PC-3 (cell line): Measurements from ENCODE around the gene KCTD1. TPM values are rescaled to one million over a fixed set of nuclear protein-coding genes. Genes with fewer than 3 reads are reported as not detected.

Experiments used
- ATAC-seq: fragments of 200-7000 bp; cut with Tn5 transposase; 2 replicates; pipeline ENCODE4 v1.9.1; 2020; ENCODE audit warnings: mild to moderate bottlenecking, moderate library complexity
- BruUV-seq: library from RNA; stranded (reverse); fragments of 400-500 nt; replicated peaks from 2 replicates; lab custom pipeline; 2021; lab: Mats Ljungman, UMichigan
- CTCF ChIA-PET: fragments of 300-600 bp; sonication (Branson Sonifier 250); formaldehyde crosslinking; loops from one replicate; lab custom pipeline; 2022; ENCODE audit warnings: antibody characterized with exemption; lab: Charles Lee
- POLR2A ChIA-PET: fragments of 300-600 bp; sonication (Branson Sonifier 250); formaldehyde crosslinking; loops from one replicate; lab custom pipeline; 2022; ENCODE audit warnings: antibody characterized with exemption; ENCODE audit not compliant: unreplicated experiment; lab: Charles Lee
- DNase-seq: peaks from one replicate; pipeline ENCODE4 v3.0.0-alpha.2; 2015
- H2AFZ ChIP-seq: fragments of 300-600 bp; sonication (generic); 2 replicates; pipeline ENCODE4 v1.6.0; 2016; ENCODE audit warnings: antibody characterized with exemption, low read length
- H3F3A ChIP-seq: fragments of 300-600 bp; sonication (generic); one replicate; pipeline ENCODE4 v1.6.0; 2017; ENCODE audit warnings: antibody characterized with exemption, low read length, control low read depth, mild to moderate bottlenecking; ENCODE audit not compliant: unreplicated experiment
- H3K27ac ChIP-seq: fragments of 300-600 bp; sonication (generic); 2 replicates; pipeline ENCODE4 v1.5.1; 2016; ENCODE audit warnings: mild to moderate bottlenecking, low read length
- H3K27me3 ChIP-seq: fragments of 300-600 bp; sonication (generic); 2 replicates; pipeline ENCODE4 v1.6.1; 2016; ENCODE audit warnings: low read length, mixed read lengths
- H3K36me3 ChIP-seq: fragments of 300-600 bp; sonication (generic); 2 replicates; pipeline ENCODE4 v1.6.1; 2016; ENCODE audit warnings: low read depth, mixed run types, low read length, mixed read lengths
- H3K4me1 ChIP-seq: fragments of 300-600 bp; sonication (generic); 2 replicates; pipeline ENCODE4 v1.5.1; 2016; ENCODE audit warnings: low read length; ENCODE audit not compliant: insufficient read depth
- H3K4me2 ChIP-seq: fragments of 300-600 bp; sonication (generic); 2 replicates; pipeline ENCODE4 v1.6.0; 2016; ENCODE audit warnings: low read length
- H3K4me3 ChIP-seq: fragments of 300-600 bp; sonication (generic); 2 replicates; pipeline ENCODE4 v1.5.1; 2016; ENCODE audit warnings: mild to moderate bottlenecking, low read length, mixed read lengths
- H3K79me2 ChIP-seq: fragments of 300-600 bp; sonication (generic); 2 replicates; pipeline ENCODE4 v1.6.1; 2017; ENCODE audit warnings: low read length, mixed read lengths
- H3K9ac ChIP-seq: fragments of 300-600 bp; sonication (generic); 2 replicates; pipeline ENCODE4 v1.6.0; 2016; ENCODE audit warnings: mild to moderate bottlenecking, low read length
- H3K9me2 ChIP-seq: fragments of 300-600 bp; sonication (generic); replicated peaks from 2 replicates; pipeline ENCODE4 v1.6.1; 2016; ENCODE audit warnings: mixed run types, low read length, mixed read lengths
- H3K9me3 ChIP-seq: fragments of 300-600 bp; sonication (generic); 2 replicates; pipeline ENCODE4 v1.6.1; 2016; ENCODE audit warnings: low read length, mixed read lengths
- H4K20me1 ChIP-seq: fragments of 300-600 bp; sonication (generic); 2 replicates; pipeline ENCODE4 v1.6.1; 2016; ENCODE audit warnings: low read length, mixed read lengths
- EZH2 ChIP-seq: fragments of 300-600 bp; sonication (generic); IDR thresholded peaks from one replicate; pipeline ENCODE4 v1.6.1; 2017; ENCODE audit warnings: antibody characterized with exemption, mild to moderate bottlenecking, low read length; ENCODE audit not compliant: unreplicated experiment
- EZH2phosphoT487 ChIP-seq: fragments of 300-600 bp; sonication (generic); IDR thresholded peaks from 2 replicates; pipeline ENCODE4 v1.6.1; 2018; ENCODE audit warnings: mild to moderate bottlenecking, antibody characterized with exemption, low read length, borderline replicate concordance
- intact Hi-C: fragments of 100-400 bp; cut with micrococcal nuclease; formaldehyde crosslinking; loops from 2 replicates; pipeline ENCODE4 v1.9.0; 2023
- total RNA-seq: library from RNA; depleted of rRNA; stranded (reverse); fragments of >200 nt; gene quantifications from 2 replicates; pipeline ENCODE4 v1.2.3, GENCODE V29; 2014
- TF ChIP-seq, protein P1 (sequence below): fragments of 300-600 bp; sonication (generic); conservative IDR thresholded peaks from 2 replicates; pipeline ENCODE4 v1.5.1; 2017; ENCODE audit warnings: antibody characterized with exemption, low read depth, mild to moderate bottlenecking, low read length

KCTD1 gene
- total RNA-seq, 1 experiment from 2014 or later = 15.8 TPM

DNA sequence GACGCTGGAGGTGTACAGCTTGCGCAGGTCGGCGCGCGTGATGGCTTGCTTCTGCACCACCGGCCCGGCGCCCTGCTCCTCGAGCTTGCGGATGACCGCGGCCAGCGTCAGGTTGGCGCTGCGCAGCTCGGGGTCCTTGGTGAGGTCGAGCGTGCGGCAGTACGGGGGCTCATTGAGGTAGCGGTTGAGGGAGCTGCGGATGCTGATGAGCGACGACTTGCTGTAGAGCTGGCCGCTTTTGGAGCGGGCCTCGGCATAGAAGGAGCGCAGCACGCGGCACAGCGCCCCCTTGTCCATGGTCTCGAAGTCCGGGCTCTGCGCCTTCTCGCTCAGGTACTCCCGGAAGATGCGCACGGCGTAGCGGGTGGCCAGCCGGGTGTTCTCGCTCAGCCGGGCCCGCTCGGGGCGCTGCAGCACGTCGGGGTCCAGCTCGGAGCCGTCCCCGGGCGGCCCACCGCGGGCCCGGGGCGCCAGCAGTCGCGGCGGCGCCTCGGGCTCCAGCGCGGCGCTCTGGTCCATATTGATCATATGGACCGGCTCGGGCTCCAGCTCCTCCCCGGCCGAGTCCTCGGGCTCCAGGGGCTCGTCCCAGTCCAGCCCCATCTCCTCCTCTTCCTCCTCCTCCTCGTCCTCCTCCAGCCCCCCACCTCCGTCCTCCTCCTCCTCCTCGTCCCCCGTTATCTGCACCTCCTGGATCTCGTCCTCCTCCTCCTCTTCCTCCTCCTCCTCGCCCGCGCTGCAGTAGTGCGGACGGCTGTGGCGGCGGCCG lies 523 bp downstream of the KCTD1 start:
- H3K9me3 ChIP-seq = no peaks in the 10 kb centered on the region
- H3K79me2 ChIP-seq = peaks cover 63% of the 10 kb centered on the region
- intact Hi-C loops = loop anchor here (2.0 to 5.0 kb wide), 6 partner anchors 27 to 457 kb away; partner anchors contain the start of gene SS18
- no peaks in the 10 kb centered on the region for H3K27me3 ChIP-seq
- DNase-seq (no peak), ATAC-seq (no peak)
- H2AFZ ChIP-seq = peak overlapping the region; percentile 89; the same call in 1 of the 2 replicates
- no peaks in the 10 kb centered on the region for H3K9me2 ChIP-seq
- POLR2A ChIA-PET = interaction anchor here (0.6 to 1.0 kb wide), 4 partner anchors 12 to 68 kb away, joined by 4 to 17 read pairs (median 10); no protein-coding TSS in a partner anchor
- H3K4me2 ChIP-seq = peak overlapping the region; percentile 81
- H3K27ac ChIP-seq = no peak overlapping the region
- H3K9ac ChIP-seq = peak overlapping the region; percentile 49; the same call in 1 of the 2 replicates
- CTCF ChIA-PET = interaction anchor here (0.5 to 1.0 kb wide), 2 partner anchors 164 to 458 kb away, joined by 4 to 8 read pairs; no protein-coding TSS in a partner anchor
- H3F3A ChIP-seq = no peaks in the 10 kb centered on the region
- no peaks in the 10 kb centered on the region for H3K36me3 ChIP-seq
- BruUV-seq = no TSS peak
- H4K20me1 ChIP-seq = peaks cover 17% of the 10 kb centered on the region; the same call in 1 of the 2 replicates
- H3K4me1 ChIP-seq = peaks cover 48% of the 10 kb centered on the region
- H3K4me3 ChIP-seq = peak overlapping the region; percentile 85
- TF ChIP-seq EZH2 (no peak), EZH2phosphoT487 (no peak)
- TF ChIP-seq, protein P1, sequence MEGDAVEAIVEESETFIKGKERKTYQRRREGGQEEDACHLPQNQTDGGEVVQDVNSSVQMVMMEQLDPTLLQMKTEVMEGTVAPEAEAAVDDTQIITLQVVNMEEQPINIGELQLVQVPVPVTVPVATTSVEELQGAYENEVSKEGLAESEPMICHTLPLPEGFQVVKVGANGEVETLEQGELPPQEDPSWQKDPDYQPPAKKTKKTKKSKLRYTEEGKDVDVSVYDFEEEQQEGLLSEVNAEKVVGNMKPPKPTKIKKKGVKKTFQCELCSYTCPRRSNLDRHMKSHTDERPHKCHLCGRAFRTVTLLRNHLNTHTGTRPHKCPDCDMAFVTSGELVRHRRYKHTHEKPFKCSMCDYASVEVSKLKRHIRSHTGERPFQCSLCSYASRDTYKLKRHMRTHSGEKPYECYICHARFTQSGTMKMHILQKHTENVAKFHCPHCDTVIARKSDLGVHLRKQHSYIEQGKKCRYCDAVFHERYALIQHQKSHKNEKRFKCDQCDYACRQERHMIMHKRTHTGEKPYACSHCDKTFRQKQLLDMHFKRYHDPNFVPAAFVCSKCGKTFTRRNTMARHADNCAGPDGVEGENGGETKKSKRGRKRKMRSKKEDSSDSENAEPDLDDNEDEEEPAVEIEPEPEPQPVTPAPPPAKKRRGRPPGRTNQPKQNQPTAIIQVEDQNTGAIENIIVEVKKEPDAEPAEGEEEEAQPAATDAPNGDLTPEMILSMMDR = peak; percentile 24; the same call in 1 of the 2 replicates

DNA sequence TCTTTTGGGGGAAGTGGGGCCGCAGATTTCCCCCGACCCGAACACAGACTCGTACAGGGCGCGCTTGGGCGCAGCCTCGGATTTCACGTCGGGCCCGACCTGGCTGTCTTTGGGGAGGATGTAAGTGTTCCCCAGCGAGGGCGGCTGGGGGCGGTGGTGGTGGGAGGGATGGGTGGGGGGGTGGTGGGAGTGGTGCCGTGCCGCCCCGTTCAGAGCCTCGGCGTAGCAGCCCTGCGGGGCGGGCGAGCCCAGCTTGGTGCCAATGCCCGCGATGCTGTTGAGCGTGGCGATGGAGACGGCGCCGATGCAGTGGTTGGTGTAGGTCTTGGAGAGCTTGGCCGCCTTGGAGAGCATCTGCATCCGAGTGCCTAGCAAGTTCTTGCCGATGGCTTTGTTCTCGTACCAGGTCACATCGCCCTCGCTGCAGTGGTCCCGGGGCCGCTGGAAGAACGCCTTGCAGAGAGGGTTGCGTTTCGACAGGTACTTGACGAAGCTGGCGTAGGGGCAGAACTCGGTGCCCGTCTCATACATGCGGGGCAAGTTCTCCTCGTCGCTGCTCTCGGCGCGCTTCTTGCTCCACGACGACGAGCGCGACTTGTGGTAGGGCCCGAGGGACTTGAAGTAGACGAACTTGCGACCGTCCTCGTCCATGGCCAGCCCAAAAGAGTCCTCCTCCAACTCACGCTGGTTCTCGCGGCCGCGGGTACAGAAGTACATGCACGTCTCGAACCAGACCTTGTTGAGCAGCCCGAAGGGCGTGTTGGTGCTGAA lies 1.3 kb downstream of the KCTD1 start:
- Histone ChIP-seq H3K4me3 (peak overlapping the region; percentile 85), H3K79me2 (peaks cover 71% of the 10 kb centered on the region), H3K9me3 (no peaks in the 10 kb centered on the region), H3K36me3 (no peaks in the 10 kb centered on the region), H3K4me1 (peaks cover 48% of the 10 kb centered on the region), H2AFZ (no peak overlapping the region), H3K27me3 (no peaks in the 10 kb centered on the region), H3K9ac (no peak overlapping the region), H3K9me2 (no peaks in the 10 kb centered on the region), H4K20me1 (peaks cover 17% of the 10 kb centered on the region; the same call in 1 of the 2 replicates), H3K27ac (no peak overlapping the region), H3K4me2 (peak overlapping the region; percentile 90), H3F3A (no peaks in the 10 kb centered on the region)
- no peak for DNase-seq
- TF ChIP-seq, protein P1 = no peak
- TF ChIP-seq EZH2phosphoT487 (no peak), EZH2 (no peak)
- no TSS peak for BruUV-seq
- intact Hi-C loops = loop anchor here (5.0 kb wide), 1 partner anchor 200 kb away; no protein-coding TSS in a partner anchor
- ATAC-seq = no peak
- ChIA-PET POLR2A (no interaction called here), CTCF (interaction anchor here (0.6 kb wide), 1 partner anchor 74 kb away, joined by 5 read pairs; no protein-coding TSS in a partner anchor)
